Activated CD8-positive, alpha-beta T cell treated with anti-CD3 and anti-CD28 coated beads for 36 hours (primary cell): ENCODE data around the gene KISS1R. TPM values are rescaled to one million over a fixed set of nuclear protein-coding genes. Genes with fewer than 3 reads are reported as not detected.

Experiments
- ATAC-seq: fragments of 200-7000 bp; cut with Tn5 transposase; one replicate; pipeline ENCODE4 v1.10.0; 2021; ENCODE audit warnings: mild to moderate bottlenecking, moderate library complexity
- CTCF ChIA-PET: fragments of 350-600 bp; sonication (Branson Sonifier 250); formaldehyde crosslinking; loops from one replicate; lab custom pipeline; 2021; ENCODE audit warnings: antibody characterized with exemption; lab: Charles Lee
- POLR2A ChIA-PET: fragments of 350-600 bp; sonication (Branson Sonifier 250); formaldehyde crosslinking; loops from one replicate; lab custom pipeline; 2021; ENCODE audit warnings: antibody characterized with exemption; lab: Charles Lee
- DNase-seq: peaks from one replicate; pipeline ENCODE4 v3.0.0-alpha.2; 2020
- H3K27ac Mint-ChIP-seq: one replicate; pipeline ENCODE4 v1.8.0; 2021; ENCODE audit warnings: mild to moderate bottlenecking, mixed read lengths
- H3K27me3 Mint-ChIP-seq: one replicate; pipeline ENCODE4 v1.8.0; 2021; ENCODE audit warnings: mixed read lengths
- H3K36me3 Mint-ChIP-seq: one replicate; pipeline ENCODE4 v1.8.0; 2021; ENCODE audit warnings: low read depth, mixed read lengths
- H3K4me1 Mint-ChIP-seq: one replicate; pipeline ENCODE4 v1.8.0; 2021; ENCODE audit warnings: low read depth, mixed read lengths
- H3K4me3 Mint-ChIP-seq: one replicate; pipeline ENCODE4 v1.8.0; 2021; ENCODE audit warnings: mild to moderate bottlenecking, moderate library complexity, mixed read lengths
- H3K9me3 Mint-ChIP-seq: one replicate; pipeline ENCODE4 v1.8.0; 2021; ENCODE audit warnings: mixed read lengths
- intact Hi-C: fragments of 100-400 bp; cut with micrococcal nuclease; formaldehyde crosslinking; loops from one replicate; pipeline ENCODE4 v1.10.0; 2022
- total RNA-seq, 2 experiments: library from RNA; stranded (reverse); gene quantifications; one replicate each; pipeline ENCODE4 v1.2.3, GENCODE V29; 2021
- TF ChIP-seq, protein P1 (sequence below): fragments of 200-600 bp; IDR thresholded peaks from one replicate; pipeline ENCODE4 v1.8.0; 2022; ENCODE audit warnings: antibody characterized with exemption, mild to moderate bottlenecking

Gene KISS1R
- total RNA-seq, 2 experiments from 2014 or later = 14.0 to 15.5 TPM

DNA sequence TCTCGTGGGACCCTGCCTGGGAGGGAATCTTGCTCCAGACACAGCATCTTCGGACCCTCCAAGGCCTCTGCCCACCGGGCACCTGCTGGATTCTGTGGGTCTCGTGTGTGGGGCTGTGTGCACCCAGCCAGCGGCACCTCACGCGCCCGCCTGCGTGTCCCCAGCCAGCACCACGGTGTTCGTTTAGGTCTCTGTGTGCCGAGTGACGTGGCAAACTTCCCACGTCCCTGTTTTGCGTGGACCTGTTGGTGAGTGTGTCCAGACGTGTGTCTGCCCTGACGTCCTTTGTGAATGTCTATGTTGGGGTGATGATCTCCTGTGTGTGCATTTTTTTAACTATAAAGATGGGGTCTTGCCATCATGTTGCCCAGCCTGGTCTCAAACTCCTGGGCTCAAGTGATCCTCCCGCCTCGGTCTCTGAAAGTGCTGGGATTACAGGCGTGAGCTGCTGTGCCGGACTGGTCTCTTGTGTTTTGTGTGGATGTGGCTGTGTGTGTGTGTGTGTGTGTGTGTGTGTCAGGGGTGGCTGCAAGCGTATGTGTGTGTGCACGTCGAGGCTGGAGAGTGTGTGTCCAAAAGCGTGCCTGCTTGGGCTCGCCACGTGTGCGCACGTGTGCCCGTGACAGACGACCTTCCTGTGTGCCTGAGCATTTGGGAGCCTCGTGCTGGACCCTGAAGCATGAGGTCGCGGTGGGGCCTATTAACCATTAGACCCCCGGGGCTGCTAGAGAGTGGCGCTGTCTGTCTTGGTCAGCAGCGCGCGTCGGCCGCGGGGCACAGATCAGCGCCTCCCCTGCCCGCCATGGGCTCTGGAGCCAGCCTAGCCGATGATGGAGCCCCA lies 24.4 kb downstream of the KISS1R start:
- H3K9me3 Mint-ChIP-seq = peaks cover 3% of the 10 kb centered on the region
- ChIA-PET POLR2A (interaction anchor here (0.6 kb wide), 1 partner anchor 35 kb away, joined by 3 read pairs; no protein-coding TSS in a partner anchor), CTCF (interaction anchor here (2.4 kb wide), 1 partner anchor 42 kb away, joined by 5 read pairs; the partner anchor contains the start of gene WDR18)
- no peak for DNase-seq
- ATAC-seq = no peak
- H3K36me3 Mint-ChIP-seq = peaks cover 3% of the 10 kb centered on the region
- TF ChIP-seq, protein P1, sequence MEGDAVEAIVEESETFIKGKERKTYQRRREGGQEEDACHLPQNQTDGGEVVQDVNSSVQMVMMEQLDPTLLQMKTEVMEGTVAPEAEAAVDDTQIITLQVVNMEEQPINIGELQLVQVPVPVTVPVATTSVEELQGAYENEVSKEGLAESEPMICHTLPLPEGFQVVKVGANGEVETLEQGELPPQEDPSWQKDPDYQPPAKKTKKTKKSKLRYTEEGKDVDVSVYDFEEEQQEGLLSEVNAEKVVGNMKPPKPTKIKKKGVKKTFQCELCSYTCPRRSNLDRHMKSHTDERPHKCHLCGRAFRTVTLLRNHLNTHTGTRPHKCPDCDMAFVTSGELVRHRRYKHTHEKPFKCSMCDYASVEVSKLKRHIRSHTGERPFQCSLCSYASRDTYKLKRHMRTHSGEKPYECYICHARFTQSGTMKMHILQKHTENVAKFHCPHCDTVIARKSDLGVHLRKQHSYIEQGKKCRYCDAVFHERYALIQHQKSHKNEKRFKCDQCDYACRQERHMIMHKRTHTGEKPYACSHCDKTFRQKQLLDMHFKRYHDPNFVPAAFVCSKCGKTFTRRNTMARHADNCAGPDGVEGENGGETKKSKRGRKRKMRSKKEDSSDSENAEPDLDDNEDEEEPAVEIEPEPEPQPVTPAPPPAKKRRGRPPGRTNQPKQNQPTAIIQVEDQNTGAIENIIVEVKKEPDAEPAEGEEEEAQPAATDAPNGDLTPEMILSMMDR = no peak
- peak overlapping the region; percentile 69 for H3K4me3 Mint-ChIP-seq
- intact Hi-C loops = no loop called here
- H3K4me1 Mint-ChIP-seq = peaks cover 27% of the 10 kb centered on the region
- H3K27ac Mint-ChIP-seq = peak overlapping the region; percentile 46
- peaks cover 6% of the 10 kb centered on the region for H3K27me3 Mint-ChIP-seq

GRCh38 chr19:942133-942645 lies 25.1 kb downstream of the KISS1R start:
- intact Hi-C loops = no loop called here
- H3K4me3 Mint-ChIP-seq = no peak overlapping the region
- DNase-seq = no peak
- CTCF ChIA-PET = no interaction called here
- H3K36me3 Mint-ChIP-seq = peaks cover 2% of the 10 kb centered on the region
- TF ChIP-seq, protein P1 = no peak
- no peak for ATAC-seq
- H3K27me3 Mint-ChIP-seq = peaks cover 6% of the 10 kb centered on the region
- H3K9me3 Mint-ChIP-seq = peaks cover 3% of the 10 kb centered on the region
- POLR2A ChIA-PET = interaction anchor here (0.6 kb wide), 1 partner anchor 34 kb away, joined by 3 read pairs; no protein-coding TSS in a partner anchor
- H3K27ac Mint-ChIP-seq = no peak overlapping the region
- peaks cover 25% of the 10 kb centered on the region for H3K4me1 Mint-ChIP-seq

GRCh38 chr19:943551-944170 lies 26.5 kb downstream of the KISS1R start:
- DNase-seq (no peak), ATAC-seq (no peak)
- TF ChIP-seq, protein P1 = no peak
- peaks cover 5% of the 10 kb centered on the region for H3K27me3 Mint-ChIP-seq
- no peak overlapping the region for H3K4me3 Mint-ChIP-seq
- no peaks in the 10 kb centered on the region for H3K36me3 Mint-ChIP-seq
- H3K27ac Mint-ChIP-seq = no peak overlapping the region
- CTCF ChIA-PET = interaction anchor here (0.8 kb wide), 1 partner anchor 20 kb away, joined by 4 read pairs; no protein-coding TSS in a partner anchor
- peaks cover 16% of the 10 kb centered on the region for H3K4me1 Mint-ChIP-seq
- intact Hi-C loops = no loop called here
- POLR2A ChIA-PET = no interaction called here
- H3K9me3 Mint-ChIP-seq = no peaks in the 10 kb centered on the region

DNA sequence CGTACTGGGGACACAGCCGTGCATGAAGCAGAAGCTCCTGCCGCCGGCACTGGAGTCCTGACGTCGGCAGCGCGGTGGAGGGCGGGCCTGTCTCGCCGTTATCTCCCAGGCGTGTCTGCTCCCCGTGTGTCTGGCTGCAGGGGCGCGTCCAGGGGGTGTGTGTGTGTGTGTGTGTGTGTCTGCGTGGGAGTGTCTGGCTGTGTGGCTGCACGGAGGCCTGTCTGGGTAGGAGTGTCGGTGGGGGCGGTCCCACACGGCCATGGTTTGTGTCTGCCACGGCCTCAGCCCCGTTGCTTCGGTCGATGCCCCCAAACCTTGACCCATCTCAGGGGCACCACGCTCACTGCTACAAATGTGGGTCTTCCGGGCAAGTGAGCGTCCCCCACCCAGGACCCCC lies 27.0 kb downstream of the KISS1R start:
- POLR2A ChIA-PET = no interaction called here
- CTCF ChIA-PET = no interaction called here
- ATAC-seq (no peak), DNase-seq (no peak)
- no peak overlapping the region for H3K27ac Mint-ChIP-seq
- no peak overlapping the region for H3K4me3 Mint-ChIP-seq
- intact Hi-C loops = no loop called here
- TF ChIP-seq, protein P1 = no peak
- H3K27me3 Mint-ChIP-seq = peaks cover 5% of the 10 kb centered on the region
- H3K9me3 Mint-ChIP-seq = no peaks in the 10 kb centered on the region
- peaks cover 16% of the 10 kb centered on the region for H3K4me1 Mint-ChIP-seq
- H3K36me3 Mint-ChIP-seq = no peaks in the 10 kb centered on the region
